ENCODE results near the gene CCT3.
"Not testable (repeated sequence)": the region's sequence is repeated elsewhere in the genome, so short reads cannot be mapped to it uniquely, and the experiment has no call there.

CCT3 gene
- 210 to 801 reads per million in 2 experiments for total RNA-seq

DNA sequence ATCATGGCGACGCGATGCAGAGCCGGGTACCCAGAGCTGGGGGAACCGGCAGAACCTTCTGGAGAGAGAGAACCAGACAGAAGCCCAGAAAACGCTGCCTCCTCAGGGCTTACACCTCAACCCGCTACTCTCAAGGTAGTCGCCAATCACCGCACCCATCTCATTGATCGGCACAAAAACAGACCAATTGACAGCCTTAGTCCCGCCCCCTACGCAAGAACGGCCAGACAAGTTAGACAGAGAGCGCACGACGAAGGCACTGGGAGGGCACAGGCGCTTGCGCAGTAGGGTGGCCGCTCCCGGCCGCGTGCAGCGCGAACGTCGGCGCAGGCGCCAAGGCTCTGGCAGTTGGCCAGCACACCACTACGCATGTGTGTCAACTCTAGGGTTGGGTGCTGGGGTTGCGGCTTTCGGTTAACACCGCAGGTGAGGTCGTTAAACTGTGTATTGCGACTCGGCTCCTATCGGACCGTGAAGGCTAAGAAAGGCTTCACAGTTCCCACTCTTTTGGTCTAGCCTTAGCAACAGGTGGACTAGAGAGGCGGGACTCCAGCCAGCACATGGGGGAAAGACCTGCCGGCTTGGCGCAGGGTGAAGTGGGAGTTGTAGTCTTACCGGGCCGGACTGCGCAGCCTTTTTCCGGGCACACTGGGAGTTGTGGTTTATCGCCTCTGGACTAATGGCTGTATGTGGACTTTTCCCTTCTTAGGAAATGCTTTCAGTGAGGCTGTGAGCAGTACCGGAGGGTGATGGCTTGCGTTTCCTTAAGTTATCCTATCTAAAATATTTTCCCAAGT is at the start of gene CCT3, which contains the start of gene TSACC:
Gene CCT3, minus strand, starts transcription at position 113 of the 797 bp plus-strand sequence. Its CDS starts 108 bp downstream, at position 5.
Gene TSACC, plus strand, starts transcription at position 347 of the 797 bp plus-strand sequence. CDS start 1,232 bp downstream, outside the sequence.
- DNase-seq (ENCODE audit: low read depth), result peak; percentile 98

- DNase-seq (ENCODE audit: low read depth), result no peak
Measured at GRCh38 chr1:156387870-156388173, 49.7 kb upstream of the CCT3 start.

GRCh38 chr1:156386949-156387869 is 49.1 kb upstream of the CCT3 start:
- no peak for DNase-seq (ENCODE audit: low read depth)

DNA sequence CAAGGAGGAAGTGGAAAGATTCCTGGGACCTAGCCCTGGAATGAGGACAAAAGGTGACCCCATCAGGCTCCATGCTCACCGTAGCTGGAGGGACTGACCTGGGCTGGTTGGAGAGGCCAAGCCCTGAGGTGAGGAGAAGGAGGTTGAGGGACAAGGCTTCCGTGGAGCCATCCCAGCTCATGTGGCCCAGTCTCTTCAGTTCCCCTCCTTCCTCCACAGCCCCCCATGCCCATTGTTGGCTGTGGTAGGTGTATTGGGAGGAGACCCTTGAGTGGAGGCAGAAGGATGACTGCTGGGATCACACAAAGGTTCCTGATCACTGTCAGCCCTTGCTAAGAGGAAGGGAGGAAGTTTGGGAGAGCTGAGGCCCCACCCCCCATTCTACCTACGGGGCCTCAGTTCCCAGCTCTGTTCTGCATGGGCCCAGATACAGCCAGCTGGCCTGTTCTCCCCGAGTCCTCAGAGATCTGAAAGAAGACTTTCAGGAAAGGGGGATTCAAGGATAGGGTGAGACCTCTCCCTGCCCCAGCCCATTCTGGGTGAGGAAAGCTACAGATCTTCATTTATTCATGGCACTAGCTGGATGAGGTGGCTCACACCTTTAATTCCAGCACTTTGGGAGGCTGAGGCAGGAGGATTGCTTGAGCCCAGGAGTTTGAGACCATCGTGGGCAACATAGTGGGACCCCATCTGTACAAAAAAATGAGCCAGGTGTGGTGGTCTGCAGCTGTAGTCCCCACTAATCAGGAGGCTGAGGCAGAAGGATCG is 48.2 kb upstream of the CCT3 start:
- no peak for DNase-seq (ENCODE audit: low read depth)

- peak; percentile 68 for DNase-seq (ENCODE audit: low read depth)
Measured at GRCh38 chr1:156385534-156386031, 47.5 kb upstream of the CCT3 start.

GRCh38 chr1:156384658-156385057 is 46.6 kb upstream of the CCT3 start:
- no peak for DNase-seq (ENCODE audit: low read depth)

DNA sequence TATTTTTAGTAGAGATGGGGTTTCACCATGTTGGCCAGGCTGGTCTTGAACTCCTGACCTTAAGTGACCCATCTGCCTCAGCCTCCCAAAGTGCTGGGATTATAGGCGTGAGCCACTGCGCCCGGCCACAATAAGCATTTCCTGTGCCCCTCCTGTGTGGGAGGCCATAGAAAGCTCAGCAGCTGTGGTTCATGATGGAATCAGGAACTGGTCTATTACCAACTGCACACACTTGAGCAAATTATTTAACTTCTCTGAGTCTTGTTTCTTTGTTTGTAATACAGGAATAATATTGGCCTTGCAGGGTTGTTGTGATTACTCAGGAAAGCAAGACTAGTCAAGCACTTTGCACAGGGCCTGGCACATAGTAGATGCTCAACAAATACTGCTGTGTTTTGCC is 45.9 kb upstream of the CCT3 start:
- DNase-seq (ENCODE audit: low read depth), result no peak

DNA sequence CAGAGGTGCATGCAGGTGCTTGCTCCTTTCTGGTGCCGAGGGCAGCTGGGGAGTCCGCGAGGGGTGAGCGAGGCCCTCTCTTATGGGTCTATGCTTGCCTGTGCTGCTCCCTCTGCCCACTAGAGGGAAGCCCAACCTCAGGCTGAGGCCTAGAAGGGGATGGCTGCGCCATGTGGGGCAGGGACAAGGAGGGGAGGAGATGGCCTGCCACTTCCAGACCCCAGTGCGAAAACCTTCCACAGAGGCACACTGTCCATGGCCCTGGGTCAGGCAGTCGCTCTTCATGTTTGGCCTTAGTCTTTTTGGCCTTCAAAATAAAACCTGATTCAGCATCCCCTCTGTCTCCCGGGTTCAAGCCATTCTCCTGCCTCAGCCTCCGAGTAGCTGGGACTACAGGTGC is 44.9 kb upstream of the CCT3 start:
- DNase-seq (ENCODE audit: low read depth), result peak; percentile 37

GRCh38 chr1:156382561-156382960 is 44.5 kb upstream of the CCT3 start:
- DNase-seq (ENCODE audit: low read depth), result no peak

DNA sequence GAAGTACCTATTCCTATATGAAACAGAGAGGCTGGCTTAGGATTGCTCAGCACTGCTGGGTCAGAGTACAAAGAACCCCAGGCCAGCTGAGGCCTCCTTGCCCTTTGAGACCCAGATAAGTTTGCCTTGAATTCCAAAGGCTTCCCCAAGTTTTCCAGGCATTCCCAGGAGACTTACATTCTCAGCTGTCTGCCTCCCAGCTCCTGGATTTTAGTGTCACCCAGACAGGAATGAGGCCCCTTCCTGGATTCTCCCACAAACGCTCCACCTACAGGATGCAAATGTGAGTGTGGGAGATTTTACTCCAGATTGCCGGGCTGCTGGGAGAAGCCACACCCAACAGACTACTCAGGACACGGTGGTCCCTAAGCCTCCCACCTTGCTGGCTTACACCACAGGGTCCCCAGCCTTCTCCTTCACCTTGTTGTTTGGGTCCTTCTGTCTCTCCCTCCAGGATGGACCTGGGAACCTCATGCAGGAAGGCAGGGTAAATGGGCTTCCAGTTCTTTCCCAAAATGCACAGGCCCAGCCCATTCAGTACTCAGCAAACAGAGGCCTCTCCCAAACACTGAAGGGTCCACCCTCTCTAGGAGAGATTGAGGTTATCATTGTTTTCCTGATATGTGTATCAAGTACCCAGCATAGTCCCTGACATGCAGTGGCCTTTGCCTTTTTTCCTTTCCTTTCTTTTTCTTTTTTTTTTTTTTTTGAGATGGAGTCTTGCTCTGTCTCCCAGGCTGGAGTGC is 41.5 kb upstream of the CCT3 start:
- DNase-seq (ENCODE audit: low read depth), result no peak

GRCh38 chr1:156378557-156378956 is 40.5 kb upstream of the CCT3 start:
- DNase-seq (ENCODE audit: low read depth), result no peak

GRCh38 chr1:156376958-156377919 is 39.1 kb upstream of the CCT3 start:
- DNase-seq (ENCODE audit: low read depth), result no peak

- no peak for DNase-seq (ENCODE audit: low read depth)
Measured at GRCh38 chr1:156376146-156376545, 38.1 kb upstream of the CCT3 start.

- DNase-seq (ENCODE audit: low read depth), result no peak
Measured at GRCh38 chr1:156373546-156373945, 35.5 kb upstream of the CCT3 start.

DNA sequence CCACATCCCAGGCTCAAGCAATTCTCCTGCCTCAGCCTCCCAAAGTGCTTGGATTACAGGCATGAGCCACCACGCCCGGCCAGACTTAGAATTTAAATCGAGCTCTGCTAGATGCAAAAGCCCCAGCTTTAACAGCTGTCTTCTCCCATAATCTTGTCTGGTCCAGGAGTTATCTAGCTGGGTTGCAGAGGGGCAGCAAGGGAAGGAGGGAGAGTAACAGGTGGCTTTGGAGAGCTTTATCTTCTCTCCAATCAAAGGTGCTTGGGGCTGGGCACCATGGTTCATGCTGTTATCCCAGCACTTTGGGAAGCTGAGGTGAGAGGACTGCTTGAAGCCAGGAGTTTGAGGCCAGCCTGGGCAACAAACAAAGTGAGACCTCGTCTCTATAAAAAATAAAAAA is 34.8 kb upstream of the CCT3 start:
- DNase-seq (ENCODE audit: low read depth), result no peak

DNA sequence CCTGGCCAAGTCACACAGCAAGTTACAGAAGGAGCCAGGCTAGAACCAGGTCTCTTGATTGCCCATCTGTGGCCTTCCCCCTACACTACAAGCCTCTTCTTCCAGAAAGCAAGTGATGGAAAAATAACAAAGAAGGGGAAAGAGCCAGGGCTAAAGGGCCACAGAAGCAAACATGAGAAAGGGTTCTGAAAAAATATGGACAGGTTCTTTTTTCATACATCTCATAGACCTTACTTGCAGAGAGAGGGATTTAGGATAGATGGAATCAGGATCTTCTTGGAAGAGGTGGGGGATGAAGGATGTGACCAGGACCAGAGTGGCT is 34.1 kb upstream of the CCT3 start:
- no peak for DNase-seq (ENCODE audit: low read depth)

DNA sequence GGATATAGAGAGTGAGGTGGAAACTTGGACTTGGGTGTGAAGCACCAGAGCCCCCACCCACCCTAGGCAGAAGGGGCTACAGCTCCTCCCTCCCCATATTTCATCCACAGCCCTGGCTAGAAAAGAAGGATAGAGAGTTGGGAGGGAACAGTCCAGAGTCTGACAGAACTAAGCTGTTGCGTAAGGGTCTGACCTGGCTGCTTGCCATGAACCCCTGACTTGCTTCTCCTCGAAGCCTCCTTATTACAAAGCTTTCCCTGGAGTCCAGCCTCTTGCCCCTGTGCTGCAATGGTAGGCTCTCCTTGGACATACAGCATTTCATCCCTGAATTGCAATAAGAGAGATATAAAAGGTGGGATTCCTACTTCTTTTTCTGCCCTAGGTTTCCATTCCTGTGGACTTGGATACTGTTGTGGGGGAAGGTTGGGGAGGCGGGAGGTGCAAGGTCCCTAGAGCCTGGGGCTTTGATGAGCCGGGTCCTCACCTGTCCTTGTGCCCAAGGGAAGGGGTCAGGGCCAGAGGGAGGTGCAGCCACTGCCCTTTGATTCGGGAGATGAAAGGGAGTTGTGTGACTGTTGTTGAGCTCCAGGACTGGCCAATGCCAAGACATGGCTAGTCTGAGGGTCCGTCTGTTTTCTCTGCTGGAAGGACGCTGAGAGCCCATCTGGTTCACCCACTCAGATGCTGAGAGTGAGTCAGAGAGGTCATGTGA is 33.6 kb upstream of the CCT3 start:
- no peak for DNase-seq (ENCODE audit: low read depth)

- DNase-seq (ENCODE audit: low read depth), result not testable (repeated sequence)
Measured at GRCh38 chr1:156369685-156370286, 31.7 kb upstream of the CCT3 start.
